AG04450 (cell line): ENCODE data around the gene ARFGAP1. TPM values are rescaled to one million over a fixed set of nuclear protein-coding genes. Genes with fewer than 3 reads are reported as not detected.

ENCODE experiments used
- CTCF ChIA-PET: fragments of 300-600, 350-600 bp; formaldehyde crosslinking; extraction: SDS; loops from one replicate; lab custom pipeline; 2022; ENCODE audit warnings: antibody characterized with exemption, inconsistent platforms; lab: Charles Lee
- POLR2A ChIA-PET: fragments of 350-600 bp; formaldehyde crosslinking; extraction: SDS; loops from one replicate; lab custom pipeline; 2021; ENCODE audit warnings: antibody characterized with exemption, inconsistent platforms; lab: Yijun Ruan, JAX
- DNase-seq: peaks from one replicate; pipeline ENCODE4 v3.0.0-alpha.2; 2011; ENCODE audit warnings: low read depth, low spot score
- H3K27ac ChIP-seq: one replicate; pipeline ENCODE4 v1.5.1; 2012; ENCODE audit warnings: low read depth, low read length, control low read depth
- H3K27me3 ChIP-seq: one replicate; pipeline ENCODE4 v1.6.0; 2012; ENCODE audit warnings: low read length; ENCODE audit not compliant: control insufficient read depth, insufficient read depth
- H3K4me3 ChIP-seq: 2 replicates; pipeline ENCODE4 v1.5.1; 2011; ENCODE audit warnings: mild to moderate bottlenecking, low read depth, low read length, control low read depth
- H3K9me3 ChIP-seq: 2 replicates; pipeline ENCODE4 v1.5.1; 2012; ENCODE audit warnings: low read length; ENCODE audit not compliant: control insufficient read depth, insufficient read depth
- CTCF ChIP-seq: IDR thresholded peaks from 2 replicates; pipeline ENCODE4 v1.5.1; 2011; ENCODE audit warnings: low read depth, low read length, control low read depth, inconsistent platforms
- polyA plus RNA-seq: library from polyadenylated mRNA; depleted of rRNA; stranded (reverse); fragments of >200 nt; gene quantifications from 2 replicates; pipeline ENCODE4 v1.2.3, GENCODE V29; 2011

The ARFGAP1 gene
- polyA plus RNA-seq, 1 experiment = 52.6 TPM

GRCh38 chr20:63325021-63325471, 52.4 kb downstream of the ARFGAP1 start:
- POLR2A ChIA-PET = no interaction called here
- peaks cover 43% of the 10 kb centered on the region for H3K27me3 ChIP-seq
- CTCF ChIA-PET = no interaction called here
- H3K4me3 ChIP-seq = no peak overlapping the region
- no peaks in the 10 kb centered on the region; the same call in 1 of the 2 replicates for H3K9me3 ChIP-seq
- DNase-seq = no peak
- no peak for TF ChIP-seq CTCF
- H3K27ac ChIP-seq = no peak overlapping the region

- Histone ChIP-seq H3K4me3 (no peak overlapping the region), H3K27ac (no peak overlapping the region), H3K27me3 (peaks cover 37% of the 10 kb centered on the region), H3K9me3 (peaks cover 3% of the 10 kb centered on the region; the same call in 1 of the 2 replicates)
- DNase-seq = no peak
- TF ChIP-seq CTCF = no peak
- CTCF ChIA-PET = no interaction called here
- POLR2A ChIA-PET = no interaction called here
These were observed 53.1 kb downstream of the ARFGAP1 start for GRCh38 chr20:63325554-63326313.

GRCh38 chr20:63326314-63327230, 54.0 kb downstream of the ARFGAP1 start:
- no peak overlapping the region for H3K27ac ChIP-seq
- H3K9me3 ChIP-seq = peaks cover 10% of the 10 kb centered on the region
- H3K4me3 ChIP-seq = no peak overlapping the region
- CTCF ChIA-PET = no interaction called here
- peaks cover 29% of the 10 kb centered on the region for H3K27me3 ChIP-seq
- DNase-seq = no peak
- POLR2A ChIA-PET = no interaction called here
- TF ChIP-seq CTCF = no peak

- no peak for TF ChIP-seq CTCF
- POLR2A ChIA-PET = no interaction called here
- Histone ChIP-seq H3K27ac (no peak overlapping the region), H3K9me3 (peaks cover 17% of the 10 kb centered on the region), H3K27me3 (peaks cover 25% of the 10 kb centered on the region), H3K4me3 (no peak overlapping the region)
- no peak for DNase-seq
- CTCF ChIA-PET = no interaction called here
These were observed 54.7 kb downstream of the ARFGAP1 start for GRCh38 chr20:63327231-63327745.
